ENCODE measurements around the gene C2CD3. TPM values are rescaled to one million over a fixed set of nuclear protein-coding genes. Genes with fewer than 3 reads are reported as not detected.

C2CD3 gene
- 15.0 to 19.4 TPM (median 16.1 TPM) in 5 replicates for total RNA-seq (2022; extraction: Qiagen RNA extraction)

GRCh38 chr11:74170694-74171629 is at the start of gene C2CD3, which contains the start of gene PPME1:
C2CD3 (minus strand) TSS chr11:74171002; CDS start chr11:74170792, 210 bp downstream.
PPME1 (plus strand) TSS chr11:74171289; CDS start chr11:74171422, 133 bp downstream.

GRCh38 chr11:74008373-74009229 is 162.2 kb downstream of the C2CD3 start, which contains the start of gene UCP3:
UCP3 (minus strand) TSS chr11:74009085; CDS start chr11:74007042, 2,043 bp downstream.

GRCh38 chr11:73982595-73982989 is 188.2 kb downstream of the C2CD3 start, which contains the start of gene UCP2:
UCP2 (minus strand) TSS chr11:73982843; CDS start chr11:73978378, 4,465 bp downstream.

Other genes starting within 250 kb of the C2CD3 start
- 0.47 to 0.87 TPM (median 0.68 TPM) in 5 replicates for gene DNAJB13, start 220.0 kb downstream of the C2CD3 start, total RNA-seq (2022; extraction: Qiagen RNA extraction)
- gene UCP2, start 188.2 kb downstream of the C2CD3 start, total RNA-seq (2022; extraction: Qiagen RNA extraction), result 82.4 to 114 TPM (median 86.2 TPM) in 5 replicates
- gene UCP3, start 161.9 kb downstream of the C2CD3 start, total RNA-seq (2022; extraction: Qiagen RNA extraction), result 0.89 to 2.0 TPM (median 1.2 TPM) in 5 replicates
- gene PPME1, start 287 bp upstream of the C2CD3 start, total RNA-seq (2022; extraction: Qiagen RNA extraction), result 53.9 to 56.1 TPM (median 55.9 TPM) in 5 replicates
- gene P4HA3, start 140.6 kb upstream of the C2CD3 start, total RNA-seq (2022; extraction: Qiagen RNA extraction), result 39.0 to 62.7 TPM (median 53.8 TPM) in 5 replicates
- 10.6 to 21.5 TPM (median 16.2 TPM) in 5 replicates for gene PGM2L1, start 227.4 kb upstream of the C2CD3 start, total RNA-seq (2022; extraction: Qiagen RNA extraction)